Psoas muscle (tissue), 8 donors: ENCODE measurements around the gene ATP23. TPM values are rescaled to one million over a fixed set of nuclear protein-coding genes. Genes with fewer than 3 reads are reported as not detected.

Source experiments
- ATAC-seq, 4 donors: fragments of 200-7000 bp; cut with Tn5 transposase; one replicate each; pipeline ENCODE4 v1.9.1; 2020; ENCODE audit warnings: moderate library complexity in 3 of 4, mild to moderate bottlenecking in 2 of 4
- DNase-seq, 2 donors: peaks; one replicate each; pipeline ENCODE4 v3.0.0-alpha.2; 2020
- H3K27ac ChIP-seq: fragments of 200-600 bp; one replicate; pipeline ENCODE4 v1.8.0; 2022
- H3K27me3 ChIP-seq, 3 donors: fragments of 200-600 bp in 1 of 3; one replicate each; pipeline versions ENCODE4 v1.6.1 to v1.8.0; 2013 to 2022; ENCODE audit warnings: low read length in 2 of 3, mild to moderate bottlenecking in 2 of 3, moderate library complexity in 1 of 3; ENCODE audit not compliant: insufficient read depth in 3 of 3
- H3K36me3 ChIP-seq, 2 donors: fragments of 200-600 bp in 1 of 2; one replicate each; pipeline versions ENCODE4 v1.6.1 to v1.8.0; 2013 to 2022; ENCODE audit warnings: low read depth in 1 of 2, mild to moderate bottlenecking in 1 of 2, moderate library complexity in 1 of 2; ENCODE audit not compliant: insufficient read depth in 1 of 2
- H3K4me1 ChIP-seq: fragments of 200-600 bp; one replicate; pipeline ENCODE4 v1.8.0; 2022
- H3K4me3 ChIP-seq: fragments of 200-600 bp; one replicate; pipeline ENCODE4 v1.8.0; 2022; ENCODE audit warnings: mild to moderate bottlenecking
- H3K9me3 ChIP-seq: fragments of 200-600 bp; one replicate; pipeline ENCODE4 v1.8.0; 2022
- CTCF ChIP-seq: fragments of 200-600 bp; IDR thresholded peaks from one replicate; pipeline ENCODE4 v1.8.0; 2022; ENCODE audit warnings: antibody characterized with exemption
- WGBS, 3 donors: extraction: QIAGEN DNeasy Blood & Tissue Kit; methylation state at CpG; one replicate each; pipeline versions ENCODE4 v1.1.6 to v1.1.7; 2013; 5-methylcytosine and 5-hydroxymethylcytosine counted together
- intact Hi-C, 2 donors: fragments of 100-400 bp; cut with DNase I; formaldehyde crosslinking; loops; one replicate each; pipeline versions ENCODE4 v1.11.0 to v1.14.2; 2022
- polyA plus RNA-seq, 3 donors: library from polyadenylated mRNA; stranded (reverse); fragments of 200-250 nt; gene quantifications; one replicate each; pipeline ENCODE4 v1.2.3, GENCODE V29; 2013
- total RNA-seq, 4 donors: library from RNA; stranded (reverse); fragmentation: NEBNext Ultra II Directional in 2 of 4; extraction: Animal tissue kit (Norgen Biotek cat#: 25700) in 2 of 4; gene quantifications; one replicate each; pipeline versions ENCODE4 v1.2.1 to v1.2.4, GENCODE V29; 2021 to 2023
- donor health status: healthy with polysubstance abuse.
- donor health status: DM: no; HTN: no; CAD: no; lungs with moderate emphysema.
- donor health status: Bipolar disorder and iron deficiency.
- donor health status: healthy.
- donor health status: DM: yes; HTN: yes; CAD: no.
- donor health status: DM: no; HTN: no; CAD: no.
- donor health status: DM: no; HTN: no; CAD: no.
- donor health status: DM: yes; HTN: yes; CAD: no.

Gene ATP23
- total and polyA plus RNA-seq, 7 donors = 6.3 to 28.8 (median 8.7) TPM

- no peak overlapping the region for H3K27ac ChIP-seq
- intact Hi-C loops = no loop called here
- no peaks in the 10 kb centered on the region for H3K27me3 ChIP-seq
- H3K9me3 ChIP-seq = no peaks in the 10 kb centered on the region
- H3K36me3 ChIP-seq = no peaks in the 10 kb centered on the region
- no peak overlapping the region for H3K4me3 ChIP-seq
- H3K4me1 ChIP-seq = no peaks in the 10 kb centered on the region
- ATAC-seq (no peak), DNase-seq (no peak)
- no peak for TF ChIP-seq CTCF
These were observed 48.5 kb downstream of the ATP23 start for GRCh38 chr12:57989838-57990237.

GRCh38 chr12:57990241-57990883 is 49.0 kb downstream of the ATP23 start:
- DNase-seq (no peak), ATAC-seq (no peak)
- Histone ChIP-seq H3K4me3 (no peak overlapping the region), H3K9me3 (no peaks in the 10 kb centered on the region), H3K27me3 (no peaks in the 10 kb centered on the region), H3K27ac (no peak overlapping the region), H3K36me3 (no peaks in the 10 kb centered on the region), H3K4me1 (no peaks in the 10 kb centered on the region)
- no peak for TF ChIP-seq CTCF
- intact Hi-C loops = no loop called here
- WGBS, 3 donors = 92 to 98% (median 96%) methylated on average over 6 of the region's 6 CpGs

- H3K27ac ChIP-seq = no peak overlapping the region
- WGBS, 3 donors = 89 to 94% (median 90%) methylated on average over 2 of the region's 2 CpGs
- DNase-seq = no peak
- ATAC-seq = no peak
- H3K9me3 ChIP-seq = peaks cover 14% of the 10 kb centered on the region
- intact Hi-C loops = no loop called here
- no peaks in the 10 kb centered on the region for H3K4me1 ChIP-seq
- no peak overlapping the region for H3K4me3 ChIP-seq
- TF ChIP-seq CTCF = no peak
- no peaks in the 10 kb centered on the region for H3K36me3 ChIP-seq
- H3K27me3 ChIP-seq = no peaks in the 10 kb centered on the region
These were observed 50.6 kb downstream of the ATP23 start for GRCh38 chr12:57992001-57992400.

DNA sequence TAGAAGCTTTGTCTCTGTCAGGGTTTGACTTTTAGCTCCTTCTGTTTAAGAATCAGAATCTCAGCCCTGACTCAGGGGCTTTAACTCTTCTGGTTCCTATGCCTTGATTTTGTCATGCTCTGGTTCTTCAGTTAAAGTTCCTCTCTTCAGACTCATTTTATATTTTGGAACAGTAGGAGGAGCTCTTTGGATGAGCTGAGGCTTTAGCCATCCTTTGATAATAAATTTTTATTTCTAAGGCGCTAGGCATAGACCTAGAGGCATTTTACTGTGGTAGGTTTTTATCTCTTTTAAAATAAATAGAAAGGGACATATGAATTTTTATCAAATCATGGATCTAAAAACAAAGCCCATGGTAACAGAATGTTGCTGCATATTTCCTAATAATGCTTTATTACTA is 51.7 kb downstream of the ATP23 start:
- Histone ChIP-seq H3K27me3 (no peaks in the 10 kb centered on the region), H3K27ac (no peak overlapping the region), H3K36me3 (no peaks in the 10 kb centered on the region), H3K4me1 (no peaks in the 10 kb centered on the region), H3K4me3 (no peak overlapping the region), H3K9me3 (peaks cover 14% of the 10 kb centered on the region)
- ATAC-seq (no peak), DNase-seq (no peak)
- intact Hi-C loops = no loop called here
- 59 to 95% (median 88%) methylated on average over 1 of the region's 1 CpG for WGBS, 3 donors
- TF ChIP-seq CTCF = no peak

DNA sequence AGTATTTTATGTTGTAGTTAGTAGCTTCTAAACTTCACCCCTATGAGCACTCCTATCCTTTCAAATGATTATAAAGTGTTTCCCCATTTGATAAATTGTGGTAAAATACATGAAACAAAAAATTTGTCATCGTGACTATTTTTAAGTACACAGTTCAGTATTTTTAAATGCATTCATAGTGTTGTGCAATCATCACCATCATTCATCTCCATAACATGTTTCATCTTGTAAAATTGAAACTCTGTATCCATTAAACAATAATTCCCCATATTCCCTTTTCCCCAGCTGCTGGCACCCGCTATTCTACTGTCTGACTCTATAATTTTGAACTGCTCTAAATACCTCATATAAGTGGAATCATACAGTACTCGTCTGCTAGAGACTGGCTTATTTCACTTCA is 52.5 kb downstream of the ATP23 start:
- no peak for ATAC-seq

More for the DNA sequence above, 52.5 kb downstream of the ATP23 start:
- H3K36me3 ChIP-seq = no peaks in the 10 kb centered on the region
- no peaks in the 10 kb centered on the region for H3K27me3 ChIP-seq
- no peak for DNase-seq
- H3K9me3 ChIP-seq = peaks cover 14% of the 10 kb centered on the region
- H3K4me1 ChIP-seq = no peaks in the 10 kb centered on the region
- no peak overlapping the region for H3K27ac ChIP-seq
- no peak for TF ChIP-seq CTCF
- 83 to 89% (median 86%) methylated on average over 3 of the region's 3 CpGs for WGBS, 3 donors
- no peak overlapping the region for H3K4me3 ChIP-seq
- intact Hi-C loops = no loop called here
